HG02973 (cell line): ENCODE results near the gene CCL13.
"Not testable (repeated sequence)": the region's sequence is repeated elsewhere in the genome, so short reads cannot be mapped to it uniquely, and the experiment has no call there.

ENCODE experiments used
- ATAC-seq: cut with Tn5 transposase; IDR thresholded peaks from one replicate; pipeline ENCODE4 v1.9.1; 2021; ENCODE audit warnings: moderate library complexity; ENCODE audit not compliant: unreplicated experiment

The CCL13 gene

GRCh38 chr17:34356194-34356593 lies at the start of gene CCL13:
Gene CCL13 (plus strand): TSS chr17:34356480. CDS start chr17:34356527, 47 bp downstream.
- ATAC-seq = no peak

- no peak for ATAC-seq
Observed at GRCh38 chr17:34307110-34307509, 49.2 kb upstream of the CCL13 start.

DNA sequence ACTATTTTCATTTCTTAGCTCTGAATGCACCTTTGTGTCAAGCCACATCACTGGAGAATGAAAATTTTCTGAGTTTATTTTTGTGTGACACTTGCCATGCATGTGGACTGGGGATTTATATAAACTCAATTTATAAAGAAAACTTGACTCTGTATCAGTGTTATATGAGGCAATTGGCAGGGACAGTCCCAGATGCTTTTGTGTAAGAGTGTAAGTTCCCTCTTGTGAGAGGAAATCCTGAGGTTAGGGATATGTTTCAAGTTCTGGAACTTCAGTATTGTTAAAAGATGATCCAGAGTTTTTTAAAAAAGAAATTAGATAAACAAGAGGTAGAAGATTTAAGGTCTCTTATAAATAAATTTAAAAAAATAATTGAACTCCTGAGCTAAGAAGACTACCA lies 47.9 kb upstream of the CCL13 start:
- ATAC-seq = no peak

DNA sequence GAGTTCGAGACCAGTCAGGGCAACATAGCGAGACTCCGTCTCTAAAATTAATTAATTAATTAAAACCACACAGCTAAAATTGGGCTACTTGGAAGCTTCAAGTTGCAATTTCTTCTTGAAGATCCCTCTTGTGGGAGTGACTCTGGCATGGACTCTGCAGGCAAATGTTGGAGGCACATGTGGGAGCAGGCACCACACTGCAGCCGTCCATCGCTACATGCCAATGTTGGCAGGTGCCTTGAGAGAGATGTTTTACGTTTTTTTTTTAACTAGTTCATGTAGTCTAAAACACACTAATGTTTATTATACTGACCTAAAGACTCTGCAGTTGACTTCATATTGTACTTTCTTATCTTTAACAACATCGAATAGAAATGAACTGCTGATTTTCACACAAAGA lies 45.0 kb upstream of the CCL13 start:
- no peak for ATAC-seq

- ATAC-seq = no peak
Observed at GRCh38 chr17:34312080-34312479, 44.2 kb upstream of the CCL13 start.

GRCh38 chr17:34313164-34313563 lies 43.1 kb upstream of the CCL13 start:
- no peak for ATAC-seq

DNA sequence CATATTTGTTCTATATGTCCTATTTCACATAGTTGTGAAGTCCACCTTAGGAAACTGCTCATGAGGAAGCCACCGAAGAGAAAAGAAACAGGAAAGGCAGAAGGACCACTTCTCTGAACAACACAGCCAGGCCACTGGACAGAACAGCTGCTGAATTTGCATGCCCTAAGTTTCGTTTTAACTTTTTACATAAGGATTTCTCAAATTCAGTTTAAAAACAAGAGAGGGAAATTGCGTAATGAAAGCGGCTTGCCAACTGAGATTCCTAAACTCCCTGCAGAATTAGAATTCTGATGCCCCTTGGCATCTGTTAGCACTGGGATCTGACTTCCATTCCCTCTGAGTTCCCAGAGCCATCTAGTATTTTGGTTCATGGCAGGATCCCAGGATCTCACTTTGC lies 42.0 kb upstream of the CCL13 start:
- no peak for ATAC-seq

DNA sequence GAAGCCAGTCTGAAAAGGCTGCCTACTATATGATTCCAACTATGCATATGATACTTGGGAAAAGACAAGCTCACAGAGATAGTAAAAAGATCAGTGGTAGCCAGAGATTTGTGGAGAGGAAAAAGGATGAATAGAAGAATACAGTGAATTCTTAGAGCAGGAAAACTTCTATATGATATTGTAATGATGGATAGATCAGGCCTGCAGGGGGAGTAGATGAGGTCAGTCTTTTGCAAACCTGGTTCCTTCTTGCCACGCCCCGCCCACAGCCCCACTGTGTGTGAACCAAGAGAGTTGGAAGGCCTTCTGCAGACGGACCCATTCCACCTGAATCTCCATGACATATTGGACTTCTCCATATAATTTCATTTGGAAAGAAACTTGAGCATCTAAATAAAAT lies 37.8 kb upstream of the CCL13 start:
- no peak for ATAC-seq

- ATAC-seq = no peak
Observed at GRCh38 chr17:34319039-34319483, 37.2 kb upstream of the CCL13 start, which contains the start of gene CCL8. Gene CCL8 (plus strand): TSS chr17:34319435. CDS start chr17:34319502, 67 bp downstream.

DNA sequence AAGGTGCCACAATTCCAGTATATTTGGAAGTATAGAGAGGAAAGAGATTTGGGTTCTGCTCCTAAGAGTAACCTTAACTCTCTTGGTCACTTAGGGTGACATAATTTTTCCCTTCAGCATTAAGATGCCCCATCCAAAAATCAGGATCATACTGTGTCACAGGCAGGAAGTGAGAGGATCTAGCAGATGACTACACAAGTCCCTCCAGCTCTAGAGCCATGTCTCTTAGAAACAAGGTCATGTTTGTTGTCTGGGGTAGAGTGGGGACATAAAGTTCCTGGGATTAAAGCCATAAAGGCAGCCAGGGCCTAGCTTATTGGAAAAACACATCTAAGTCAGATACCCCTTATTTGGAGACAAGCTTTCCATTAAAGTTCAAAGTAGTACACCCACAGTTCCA lies 34.3 kb upstream of the CCL13 start:
- ATAC-seq = no peak

DNA sequence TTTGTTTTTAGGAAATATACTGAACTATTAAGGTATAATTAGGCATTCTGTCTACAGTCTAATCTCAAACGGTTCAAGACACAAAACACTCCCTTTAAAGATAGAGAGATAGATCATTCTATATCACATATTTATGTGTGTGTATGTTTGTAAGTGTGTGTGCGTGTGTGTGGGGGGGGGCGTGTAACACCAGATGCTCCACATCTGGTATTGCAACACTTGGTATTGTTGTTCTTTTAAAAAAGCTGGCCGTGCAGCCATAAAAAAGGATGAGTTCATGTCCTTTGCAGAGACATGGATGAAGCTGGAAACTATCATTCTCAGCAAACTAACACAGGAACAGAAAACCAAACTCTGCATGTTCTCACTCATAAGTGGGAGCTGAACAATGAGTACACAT lies 28.7 kb upstream of the CCL13 start:
- ATAC-seq = not testable (repeated sequence)

DNA sequence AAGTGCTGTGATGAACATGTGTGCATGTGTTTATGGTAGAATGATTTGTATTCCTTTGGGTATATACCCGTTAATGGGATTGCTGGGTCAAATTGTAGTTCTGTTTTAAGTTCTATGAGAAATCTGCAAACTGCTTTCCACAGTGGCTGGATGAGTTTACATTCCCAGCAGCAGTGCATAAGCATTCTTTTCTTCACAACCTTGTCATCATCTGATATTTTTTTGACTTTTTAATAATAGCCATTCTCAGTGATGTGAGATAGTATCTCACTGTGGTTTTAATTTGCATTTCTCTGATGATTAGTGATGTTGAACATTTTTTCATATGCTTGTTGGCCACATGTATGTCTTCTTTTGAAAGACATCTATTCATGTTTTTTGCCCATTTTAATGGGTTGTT lies 18.6 kb upstream of the CCL13 start:
- no peak for ATAC-seq

GRCh38 chr17:34339138-34339770 lies 17.0 kb upstream of the CCL13 start:
- ATAC-seq = no peak

- no peak for ATAC-seq
Observed at GRCh38 chr17:34341916-34342315, 14.4 kb upstream of the CCL13 start.

DNA sequence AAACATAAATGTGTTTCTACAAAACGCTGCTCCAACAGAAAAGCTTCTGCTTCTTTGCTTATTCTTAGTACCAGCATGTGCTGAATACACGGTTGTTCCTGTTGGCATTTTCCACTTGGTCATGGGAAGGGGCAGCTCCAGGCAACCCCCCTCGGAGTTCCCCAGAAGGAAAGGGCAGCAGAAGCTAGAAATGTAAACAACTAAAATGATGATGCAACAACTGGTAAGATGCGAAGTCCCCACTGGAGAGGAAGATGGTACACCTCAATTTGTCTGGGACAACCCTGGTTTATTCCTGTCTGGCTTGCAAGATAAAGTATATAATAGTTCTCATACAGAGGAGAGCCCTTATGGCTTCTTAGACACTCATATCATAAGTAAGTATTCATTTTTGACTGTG lies 9.2 kb upstream of the CCL13 start:
- no peak for ATAC-seq

- ATAC-seq = no peak
Observed at GRCh38 chr17:34349751-34350150, 6.5 kb upstream of the CCL13 start.

DNA sequence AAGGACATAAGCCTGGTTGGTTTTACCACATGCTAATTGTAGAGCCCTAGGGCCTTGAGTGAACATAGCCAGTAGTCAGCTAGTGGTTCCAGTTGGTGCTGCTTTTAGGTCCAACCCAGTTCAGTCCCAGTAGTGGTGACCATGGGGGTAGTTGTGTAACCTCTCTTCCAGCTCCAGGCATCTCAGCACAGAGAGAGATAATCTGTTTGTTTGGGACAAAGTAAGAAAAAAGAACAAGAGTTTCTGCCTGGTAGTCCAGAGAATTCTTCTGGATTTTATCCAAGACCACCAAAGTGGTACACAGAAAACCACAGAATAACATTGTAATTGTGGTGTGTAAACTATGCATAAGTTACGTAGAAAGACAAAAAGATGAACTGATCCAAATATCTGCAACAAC lies 5.2 kb upstream of the CCL13 start:
- no peak for ATAC-seq

DNA sequence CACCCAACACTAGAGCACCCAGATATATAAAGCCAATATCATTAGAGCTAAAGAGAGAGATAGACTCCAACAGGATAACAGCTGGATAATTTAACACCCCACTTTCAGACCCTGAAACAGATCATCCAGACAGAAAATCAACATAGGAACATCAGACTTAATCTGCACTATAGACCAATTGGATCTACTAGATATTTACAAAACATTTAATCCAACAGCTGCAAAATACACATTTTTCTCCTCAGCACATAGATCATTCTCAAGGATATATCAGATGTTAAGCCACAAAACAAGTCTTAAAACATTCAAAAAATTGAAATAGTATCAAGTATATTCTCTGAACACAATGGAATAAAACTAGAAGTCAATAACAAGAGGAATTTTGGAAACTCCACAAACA lies 4.1 kb upstream of the CCL13 start:
- ATAC-seq = no peak

DNA sequence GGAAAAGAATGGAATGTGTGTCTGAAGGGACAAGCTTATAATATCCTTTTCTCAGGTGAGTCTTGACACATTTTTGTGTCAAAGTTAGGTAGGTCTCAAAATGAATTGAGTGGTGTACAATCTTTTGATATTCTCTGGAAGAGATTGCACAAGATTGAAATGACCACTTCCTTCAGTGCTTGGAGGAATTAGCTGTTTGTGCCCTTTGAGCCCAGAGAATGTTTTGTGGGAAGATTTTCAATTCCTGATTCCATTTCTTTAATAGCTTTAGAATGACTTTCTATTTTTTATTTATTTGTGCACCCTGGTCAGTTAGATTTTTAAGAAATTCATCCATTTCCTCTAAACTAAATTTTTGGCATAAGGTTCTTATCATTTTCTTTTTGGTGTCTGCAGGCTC lies 1.6 kb upstream of the CCL13 start:
- ATAC-seq = no peak

DNA sequence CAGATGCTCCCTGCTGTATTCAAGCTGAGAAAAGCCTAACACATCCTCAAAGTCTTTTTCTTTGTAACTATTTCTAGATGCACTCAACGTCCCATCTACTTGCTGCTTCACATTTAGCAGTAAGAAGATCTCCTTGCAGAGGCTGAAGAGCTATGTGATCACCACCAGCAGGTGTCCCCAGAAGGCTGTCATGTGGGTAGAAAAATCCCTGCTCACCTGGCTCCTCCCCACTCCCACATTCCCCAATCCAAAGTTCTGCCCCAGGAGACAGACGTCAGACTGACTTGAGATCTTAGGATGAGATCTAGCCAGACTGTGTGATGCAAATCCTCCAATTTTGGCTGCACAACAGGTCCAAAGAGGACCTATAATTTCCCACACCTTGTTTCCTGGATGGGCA lies 1.1 kb downstream of the CCL13 start:
- ATAC-seq = no peak

GRCh38 chr17:34358631-34359030 lies 2.4 kb downstream of the CCL13 start:
- no peak for ATAC-seq

GRCh38 chr17:34360601-34361270 lies 4.5 kb downstream of the CCL13 start:
- ATAC-seq = no peak
